IPS-15b (cell line): ENCODE data around the gene PDK2.

Experiments used
- H3K27me3 ChIP-seq: one replicate; pipeline ENCODE4 v1.6.1; 2013; ENCODE audit warnings: low read length; ENCODE audit not compliant: control insufficient read depth, insufficient read depth
- H3K36me3 ChIP-seq: one replicate; pipeline ENCODE4 v1.6.1; 2013; ENCODE audit warnings: low read length; ENCODE audit not compliant: control insufficient read depth, insufficient read depth
- H3K4me1 ChIP-seq: one replicate; pipeline ENCODE4 v1.6.1; 2013; ENCODE audit warnings: mild to moderate bottlenecking, low read length; ENCODE audit not compliant: control insufficient read depth, insufficient read depth
- H3K4me3 ChIP-seq: one replicate; pipeline ENCODE4 v1.5.1; 2013; ENCODE audit warnings: low read depth, low read length
- H3K9ac ChIP-seq: one replicate; pipeline ENCODE4 v1.6.1; 2013; ENCODE audit warnings: low read depth, mild to moderate bottlenecking, low read length
- H3K9me3 ChIP-seq: one replicate; pipeline ENCODE4 v1.6.1; 2013; ENCODE audit warnings: mild to moderate bottlenecking, low read length; ENCODE audit not compliant: control insufficient read depth, insufficient read depth

PDK2 gene

DNA sequence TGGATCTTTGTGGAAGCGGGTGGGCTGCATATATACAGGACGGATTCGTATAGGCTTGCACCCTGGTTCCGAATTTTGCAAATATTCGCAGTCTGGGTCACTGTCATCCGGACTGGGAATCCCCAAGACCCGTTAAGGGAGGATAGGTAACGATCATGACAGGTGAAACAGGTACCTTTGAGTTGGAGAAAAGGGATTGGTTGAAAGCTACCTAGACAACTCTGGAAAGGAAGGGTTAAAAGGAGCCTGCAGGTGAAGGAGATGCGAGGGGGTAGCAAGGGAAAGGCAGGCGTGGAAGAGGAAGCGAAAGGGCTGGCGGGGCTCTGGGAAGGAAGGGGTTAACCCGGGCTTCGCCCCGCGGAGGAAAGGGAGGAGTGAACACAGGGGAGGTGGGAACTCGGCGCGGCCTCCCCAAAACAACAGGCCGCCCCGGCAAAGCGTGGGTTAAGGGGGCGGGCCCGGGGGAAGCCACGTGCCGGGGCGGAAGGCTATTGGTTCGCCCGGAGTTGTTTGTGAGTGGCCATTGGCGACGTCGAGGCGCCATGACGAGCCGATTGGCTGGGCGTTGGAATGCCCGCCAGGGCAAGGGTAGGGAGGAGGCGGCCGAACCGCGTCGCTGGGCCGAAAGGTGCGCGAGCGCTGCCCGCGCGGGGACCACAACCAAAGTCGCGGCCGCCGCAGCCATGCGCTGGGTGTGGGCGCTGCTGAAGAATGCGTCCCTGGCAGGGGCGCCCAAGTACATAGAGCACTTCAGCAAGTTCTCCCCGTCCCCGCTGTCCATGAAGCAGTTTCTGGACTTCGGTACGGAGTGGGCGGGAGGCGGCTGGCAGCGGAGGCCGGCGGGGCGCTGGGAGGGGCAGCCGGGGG is at the start of gene PDK2:
Gene PDK2 (plus strand): TSS at position 599 of the 867 bp plus-strand sequence. CDS start 85 bp downstream, at position 684.
- H3K4me1 ChIP-seq: no peaks in the 10 kb centered on the region
- H3K9ac ChIP-seq: no peak within 1 kb of the TSS
- H3K36me3 ChIP-seq: peaks cover 3% of the 10 kb centered on the region
- H3K9me3 ChIP-seq: no peaks in the 10 kb centered on the region
- peak within 1 kb of the TSS; percentile 82 for H3K4me3 ChIP-seq
- no peaks in the 10 kb centered on the region for H3K27me3 ChIP-seq

DNA sequence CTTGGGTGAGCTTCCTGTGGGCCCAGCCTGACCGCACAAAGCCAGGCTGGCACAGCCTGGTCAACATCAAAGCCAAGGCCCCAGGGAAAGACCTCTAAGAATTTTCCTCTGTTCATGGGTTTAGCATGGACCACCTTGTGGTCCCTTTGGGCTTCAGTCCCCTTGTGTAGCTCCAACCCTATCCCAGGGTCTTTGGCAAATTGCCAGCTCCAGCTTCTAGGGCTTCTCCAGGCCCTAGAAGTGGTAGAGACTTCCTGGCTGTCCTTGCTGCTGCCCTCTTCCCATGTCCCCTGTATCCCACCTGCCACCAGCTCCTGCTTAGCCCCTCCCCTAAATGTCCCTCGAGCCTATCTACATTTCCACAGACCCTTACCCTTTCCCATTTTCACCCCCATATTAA is 49.0 kb upstream of the PDK2 start:
- no peaks in the 10 kb centered on the region for H3K9me3 ChIP-seq
- H3K27me3 ChIP-seq: no peaks in the 10 kb centered on the region
- no peak overlapping the region for H3K4me3 ChIP-seq
- H3K9ac ChIP-seq: no peak overlapping the region
- H3K4me1 ChIP-seq: no peaks in the 10 kb centered on the region
- H3K36me3 ChIP-seq: no peaks in the 10 kb centered on the region

DNA sequence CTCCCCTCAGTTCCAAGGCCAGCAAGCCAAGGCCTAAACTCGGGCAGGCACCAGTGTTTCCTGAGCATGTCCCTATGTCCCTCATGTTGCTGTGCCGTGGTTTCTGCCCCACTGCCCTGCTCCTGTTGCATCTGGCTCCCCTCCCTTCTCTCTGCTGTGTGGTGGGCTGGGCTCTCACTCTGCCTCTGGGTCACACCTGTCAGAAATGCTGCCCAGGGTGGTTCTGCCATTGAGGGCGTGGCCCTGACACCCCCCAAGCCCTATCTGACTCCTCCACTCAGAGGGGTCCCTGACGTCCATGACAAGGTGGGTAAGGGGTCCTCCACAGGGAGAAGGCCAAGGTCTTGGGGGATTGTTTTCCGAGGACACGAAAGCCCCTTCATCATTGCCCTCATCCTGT is 48.5 kb upstream of the PDK2 start:
- H3K9ac ChIP-seq: no peak overlapping the region
- H3K4me3 ChIP-seq: no peak overlapping the region
- H3K4me1 ChIP-seq: no peaks in the 10 kb centered on the region
- H3K36me3 ChIP-seq: no peaks in the 10 kb centered on the region
- no peaks in the 10 kb centered on the region for H3K27me3 ChIP-seq
- no peaks in the 10 kb centered on the region for H3K9me3 ChIP-seq

GRCh38 chr17:50047083-50047482 is 48.1 kb upstream of the PDK2 start:
- no peak overlapping the region for H3K9ac ChIP-seq
- no peak overlapping the region for H3K4me3 ChIP-seq
- H3K36me3 ChIP-seq: no peaks in the 10 kb centered on the region
- H3K9me3 ChIP-seq: no peaks in the 10 kb centered on the region
- no peaks in the 10 kb centered on the region for H3K4me1 ChIP-seq
- H3K27me3 ChIP-seq: no peaks in the 10 kb centered on the region

DNA sequence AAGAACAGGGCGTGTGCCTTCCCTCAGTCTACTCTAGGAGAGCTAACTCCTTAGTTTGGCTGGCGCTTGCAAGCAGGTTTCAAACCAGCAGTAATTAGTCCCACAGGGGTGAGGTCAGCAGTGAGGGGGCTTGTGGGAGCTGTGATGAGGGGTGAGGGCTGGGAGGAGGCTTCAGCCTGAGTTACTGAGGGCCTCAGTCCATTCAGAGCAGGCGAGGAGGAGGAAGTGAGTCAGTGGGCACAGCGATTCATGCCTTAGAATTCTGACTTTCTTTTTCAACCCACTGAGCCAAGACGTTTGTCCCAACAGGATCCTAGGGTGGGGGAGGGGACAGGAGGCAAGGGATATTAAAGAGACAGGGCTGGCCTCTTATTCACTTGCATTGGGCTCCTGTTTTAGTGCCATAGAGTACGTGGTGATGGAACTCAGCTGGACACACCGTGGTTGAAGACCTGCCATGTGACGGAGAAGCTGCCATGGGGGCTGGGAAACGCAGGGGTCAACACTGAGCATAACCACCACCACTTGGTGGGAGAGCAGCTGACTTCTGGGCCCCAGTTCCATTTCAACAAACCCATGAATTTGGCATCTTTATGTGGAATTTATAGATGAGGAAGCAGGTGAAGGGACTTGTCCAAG is 47.5 kb upstream of the PDK2 start:
- no peaks in the 10 kb centered on the region for H3K9me3 ChIP-seq
- no peak overlapping the region for H3K4me3 ChIP-seq
- H3K4me1 ChIP-seq: peaks cover 3% of the 10 kb centered on the region
- H3K36me3 ChIP-seq: no peaks in the 10 kb centered on the region
- H3K27me3 ChIP-seq: no peaks in the 10 kb centered on the region
- no peak overlapping the region for H3K9ac ChIP-seq

DNA sequence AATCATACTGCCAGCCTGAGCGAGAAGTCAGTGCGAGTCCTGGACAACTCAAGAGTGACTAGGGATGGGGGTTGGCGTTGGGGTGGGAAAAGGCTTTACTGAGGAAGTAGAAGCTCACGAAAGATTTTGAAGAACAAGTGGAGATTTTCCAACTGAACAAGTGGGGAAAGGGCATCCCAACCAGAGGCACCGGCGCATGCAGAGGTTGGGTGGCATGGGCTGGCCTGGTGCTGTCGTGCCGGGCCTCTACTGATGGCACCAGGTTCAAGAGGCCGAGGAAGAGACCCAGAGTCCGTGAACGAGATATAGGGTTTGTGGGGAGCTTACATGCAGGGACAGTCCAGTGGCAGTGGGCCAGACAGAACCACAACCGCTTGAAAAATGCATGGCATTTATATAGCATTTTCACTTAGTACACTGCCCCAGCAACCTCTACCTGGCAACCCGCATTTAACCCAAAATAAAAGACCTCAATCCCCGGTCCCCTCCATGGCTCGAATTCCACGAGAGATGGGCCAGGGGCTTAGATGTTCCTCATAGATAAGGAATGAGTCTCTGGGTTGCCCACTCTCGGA is 46.9 kb upstream of the PDK2 start:
- H3K9me3 ChIP-seq: no peaks in the 10 kb centered on the region

DNA sequence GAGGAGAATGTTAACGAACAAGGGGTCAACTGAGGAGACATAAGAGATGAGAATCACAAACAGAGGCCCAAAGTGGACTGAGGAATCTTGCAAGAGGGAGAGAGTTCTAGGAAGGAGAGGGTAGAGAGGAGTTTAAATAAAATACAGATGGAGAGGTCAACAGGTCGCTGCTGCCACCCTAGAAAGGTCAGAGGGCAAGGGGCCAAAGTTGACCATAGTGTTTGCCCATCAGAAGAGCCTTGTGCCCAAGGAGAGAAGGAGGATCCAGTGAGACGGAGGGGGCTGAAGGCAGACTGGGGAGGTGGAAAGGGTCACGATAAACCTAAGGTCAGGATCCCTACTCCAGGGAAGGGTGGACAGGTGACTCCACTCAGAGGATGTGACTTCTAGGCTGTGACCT is 46.2 kb upstream of the PDK2 start:
- Histone ChIP-seq H3K4me3 (no peak overlapping the region), H3K9ac (no peak overlapping the region), H3K4me1 (peaks cover 6% of the 10 kb centered on the region), H3K9me3 (no peaks in the 10 kb centered on the region), H3K36me3 (no peaks in the 10 kb centered on the region), H3K27me3 (no peaks in the 10 kb centered on the region)

More for the DNA sequence above, 46.9 kb upstream of the PDK2 start:
- no peak overlapping the region for H3K4me3 ChIP-seq
- no peaks in the 10 kb centered on the region for H3K27me3 ChIP-seq
- H3K9ac ChIP-seq: no peak overlapping the region
- peaks cover 6% of the 10 kb centered on the region for H3K4me1 ChIP-seq
- no peaks in the 10 kb centered on the region for H3K36me3 ChIP-seq

GRCh38 chr17:50049636-50050035 is 45.5 kb upstream of the PDK2 start:
- H3K9ac ChIP-seq: no peak overlapping the region
- H3K4me3 ChIP-seq: no peak overlapping the region
- no peaks in the 10 kb centered on the region for H3K9me3 ChIP-seq
- no peaks in the 10 kb centered on the region for H3K36me3 ChIP-seq
- H3K4me1 ChIP-seq: peaks cover 6% of the 10 kb centered on the region
- H3K27me3 ChIP-seq: no peaks in the 10 kb centered on the region

GRCh38 chr17:50050431-50051032 is 44.6 kb upstream of the PDK2 start:
- Histone ChIP-seq H3K36me3 (no peaks in the 10 kb centered on the region), H3K9me3 (no peaks in the 10 kb centered on the region), H3K27me3 (no peaks in the 10 kb centered on the region), H3K4me1 (peaks cover 8% of the 10 kb centered on the region), H3K4me3 (no peak overlapping the region), H3K9ac (no peak overlapping the region)

GRCh38 chr17:50051082-50051576 is 44.0 kb upstream of the PDK2 start:
- H3K9me3 ChIP-seq: no peaks in the 10 kb centered on the region
- peaks cover 8% of the 10 kb centered on the region for H3K4me1 ChIP-seq
- H3K9ac ChIP-seq: peak overlapping the region; percentile 60
- no peaks in the 10 kb centered on the region for H3K36me3 ChIP-seq
- H3K27me3 ChIP-seq: no peaks in the 10 kb centered on the region
- no peak overlapping the region for H3K4me3 ChIP-seq

DNA sequence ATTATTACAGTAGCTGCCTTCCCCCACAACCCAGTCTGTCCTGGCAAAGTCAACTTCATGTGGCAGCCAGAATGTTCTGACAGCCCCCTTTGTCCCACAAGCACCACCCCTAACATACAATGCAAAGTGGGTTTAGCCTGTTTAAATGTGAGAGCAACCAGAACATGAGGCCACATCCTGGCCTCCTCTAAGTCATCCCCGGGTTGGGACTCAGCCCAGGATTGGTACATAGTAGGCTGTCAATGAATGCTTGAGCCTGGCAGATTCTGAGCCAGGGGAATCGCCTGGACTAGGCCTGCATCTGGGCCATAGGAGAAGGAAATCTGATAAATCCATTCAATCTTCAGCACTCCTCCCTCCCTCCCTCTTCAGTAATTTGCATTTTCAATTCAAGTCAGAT is 43.5 kb upstream of the PDK2 start:
- Histone ChIP-seq H3K36me3 (no peaks in the 10 kb centered on the region), H3K9me3 (no peaks in the 10 kb centered on the region), H3K27me3 (no peaks in the 10 kb centered on the region), H3K4me3 (no peak overlapping the region), H3K9ac (no peak overlapping the region), H3K4me1 (peaks cover 8% of the 10 kb centered on the region)
